H1 (cell line): ENCODE results near the gene MRGPRX1. TPM values are rescaled to one million over a fixed set of nuclear protein-coding genes. Genes with fewer than 3 reads are reported as not detected.

Experiments
- CTCF ChIA-PET: fragments of 300-600 bp; sonication (Branson Sonifier 250); formaldehyde crosslinking; loops from one replicate; lab custom pipeline; 2021; ENCODE audit not compliant: partially characterized antibody; lab: Charles Lee
- POLR2A ChIA-PET: fragments of 300-600 bp; sonication (Branson Sonifier 250); formaldehyde crosslinking; loops from one replicate; lab custom pipeline; 2021; ENCODE audit warnings: inconsistent platforms; ENCODE audit not compliant: partially characterized antibody; lab: Charles Lee
- DNase-seq, 2 experiments: peaks; one replicate each; pipeline versions ENCODE4 v3.0.0 to v3.0.0-alpha.2; 2010 to 2022; ENCODE audit warnings: low spot score in 2 of 2, low read depth in 1 of 2, mixed read lengths in 1 of 2
- FAIRE-seq: peaks from 2 replicates; lab custom pipeline; 2011; peaks lifted over from hg19 to GRCh38; lab: Jason Lieb, UNC
- H2AFZ ChIP-seq: 2 replicates; pipeline ENCODE4 v1.8.1; 2012; ENCODE audit warnings: low read length, inconsistent platforms
- H2AK5ac ChIP-seq: 2 replicates; pipeline ENCODE4 v1.6.1; 2013; ENCODE audit warnings: low read depth, low read length
- H2BK120ac ChIP-seq: replicated peaks from 2 replicates; pipeline ENCODE3; 2013; ENCODE audit warnings: low read depth, low read length, inconsistent platforms
- H2BK12ac ChIP-seq: 2 replicates; pipeline ENCODE4 v1.6.1; 2013; ENCODE audit warnings: low read depth, low read length
- H2BK15ac ChIP-seq: 2 replicates; pipeline ENCODE4 v1.6.1; 2013; ENCODE audit warnings: low read length
- H2BK20ac ChIP-seq: 2 replicates; pipeline ENCODE4 v1.6.1; 2013; ENCODE audit warnings: low read length
- H2BK5ac ChIP-seq: 2 replicates; pipeline ENCODE4 v1.6.1; 2013; ENCODE audit warnings: low read depth, low read length
- H3K14ac ChIP-seq: 2 replicates; pipeline ENCODE4 v1.6.1; 2013; ENCODE audit warnings: inconsistent platforms; ENCODE audit not compliant: insufficient read length
- H3K18ac ChIP-seq: 2 replicates; pipeline ENCODE4 v1.6.1; 2013; ENCODE audit warnings: low read length; ENCODE audit errors: extremely low read depth
- H3K23ac ChIP-seq: 2 replicates; pipeline ENCODE4 v1.6.1; 2013; ENCODE audit warnings: inconsistent platforms; ENCODE audit not compliant: insufficient read length
- H3K23me2 ChIP-seq: 2 replicates; pipeline ENCODE4 v1.6.1; 2013; ENCODE audit warnings: low read depth, low read length
- H3K27ac ChIP-seq: 2 replicates; pipeline ENCODE4 v1.6.1; 2011; ENCODE audit warnings: low read depth, low read length, inconsistent platforms
- H3K27me3 ChIP-seq, 4 experiments: replicated peaks in 1 of 4; 1 replicate in 1 of 4; 2 replicates in 3 of 4; pipeline versions ENCODE4 v1.6.1 to v1.8.1; 2011 to 2013; ENCODE audit warnings: low read length in 3 of 4, mild to moderate bottlenecking in 3 of 4, inconsistent platforms in 2 of 4, mixed read lengths in 2 of 4, moderate library complexity in 1 of 4; ENCODE audit not compliant: control insufficient read depth in 3 of 4, insufficient read depth in 3 of 4; ENCODE audit errors: extremely low read depth in 1 of 4
- H3K36me3 ChIP-seq, 4 experiments: 2 replicates each; pipeline versions ENCODE4 v1.6.1 to v1.8.1; 2011 to 2013; ENCODE audit warnings: mild to moderate bottlenecking in 4 of 4, low read length in 3 of 4, moderate library complexity in 2 of 4, control low read depth in 1 of 4, inconsistent platforms in 1 of 4; ENCODE audit not compliant: insufficient read depth in 4 of 4, control insufficient read depth in 2 of 4
- H3K4ac ChIP-seq: replicated peaks from 2 replicates; pipeline ENCODE3; 2013; ENCODE audit warnings: low read length, low read depth, mixed read lengths, inconsistent platforms; ENCODE audit not compliant: insufficient read length
- H3K4me1 ChIP-seq, 4 experiments: replicated peaks in 1 of 4; 1 replicate in 1 of 4; 2 replicates in 3 of 4; pipeline versions ENCODE4 v1.6.1 to v1.8.1; 2011 to 2013; ENCODE audit warnings: low read length in 3 of 4, inconsistent platforms in 2 of 4, mixed read lengths in 1 of 4; ENCODE audit not compliant: insufficient read depth in 4 of 4, control insufficient read depth in 3 of 4
- H3K4me2 ChIP-seq, 2 experiments: 2 replicates each; pipeline versions ENCODE4 v1.6.1 to v1.8.1; 2011 to 2013; ENCODE audit warnings: low read depth in 2 of 2, low read length in 2 of 2, control low read depth in 1 of 2, inconsistent platforms in 1 of 2, mild to moderate bottlenecking in 1 of 2; ENCODE audit not compliant: insufficient read depth in 1 of 2
- H3K4me3 ChIP-seq, 4 experiments: fragments of 200-600, 300-600 bp in 1 of 4; sonication (generic), shearing (Covaris generic), sonication (Bioruptor Twin) in 1 of 4; 2 replicates each; pipeline versions ENCODE4 v1.5.1 to v1.8.1; 2011 to 2016; ENCODE audit warnings: low read length in 4 of 4, low read depth in 3 of 4, control low read depth in 2 of 4, inconsistent platforms in 2 of 4, mild to moderate bottlenecking in 2 of 4, mixed read lengths in 1 of 4, moderate library complexity in 1 of 4; ENCODE audit not compliant: insufficient read depth in 2 of 4; ENCODE audit errors: extremely low read depth in 1 of 4
- H3K56ac ChIP-seq: replicated peaks from 2 replicates; pipeline ENCODE3; 2013; ENCODE audit warnings: low read depth, mild to moderate bottlenecking, mixed read lengths, low read length, inconsistent platforms; ENCODE audit not compliant: insufficient read length
- H3K79me1 ChIP-seq: 2 replicates; pipeline ENCODE4 v1.6.1; 2013; ENCODE audit warnings: low read depth, low read length, control low read depth
- H3K79me2 ChIP-seq, 2 experiments: 2 replicates each; pipeline versions ENCODE4 v1.6.1 to v1.8.1; 2012 to 2013; ENCODE audit warnings: low read length in 2 of 2, mild to moderate bottlenecking in 2 of 2, inconsistent platforms in 1 of 2; ENCODE audit not compliant: insufficient read depth in 2 of 2, control insufficient read depth in 1 of 2
- H3K9ac ChIP-seq, 4 experiments: replicated peaks in 1 of 4; 1 replicate in 1 of 4; 2 replicates in 3 of 4; pipeline versions ENCODE4 v1.6.1 to v1.8.1; 2011 to 2013; ENCODE audit warnings: low read depth in 3 of 4, low read length in 3 of 4, control low read depth in 2 of 4, mild to moderate bottlenecking in 2 of 4, moderate library complexity in 2 of 4, inconsistent platforms in 1 of 4; ENCODE audit errors: extremely low read depth in 1 of 4
- H3K9me3 ChIP-seq, 2 experiments: 2 replicates each; pipeline versions ENCODE4 v1.6.1 to v1.8.1; 2012 to 2013; ENCODE audit warnings: mild to moderate bottlenecking in 2 of 2, moderate library complexity in 2 of 2, control low read depth in 1 of 2, inconsistent platforms in 1 of 2, low read depth in 1 of 2, low read length in 1 of 2, mixed read lengths in 1 of 2; ENCODE audit not compliant: insufficient read depth in 2 of 2
- H4K20me1 ChIP-seq, 2 experiments: replicated peaks in 1 of 2; 2 replicates each; pipeline versions ENCODE3 to v1.8.1; 2011 to 2013; ENCODE audit warnings: inconsistent platforms in 2 of 2, low read length in 2 of 2, mild to moderate bottlenecking in 1 of 2; ENCODE audit not compliant: insufficient read depth in 2 of 2, control insufficient read depth in 1 of 2
- H4K5ac ChIP-seq: 2 replicates; pipeline ENCODE4 v1.6.1; 2013; ENCODE audit warnings: low read length, low read depth, mixed read lengths, inconsistent platforms; ENCODE audit not compliant: insufficient read length
- H4K8ac ChIP-seq: 2 replicates; pipeline ENCODE4 v1.8.0; 2013; ENCODE audit warnings: mild to moderate bottlenecking, moderate library complexity, low read length, inconsistent platforms; ENCODE audit not compliant: insufficient read depth; ENCODE audit errors: extremely low read depth
- H4K91ac ChIP-seq: replicated peaks from 2 replicates; pipeline ENCODE3; 2013; ENCODE audit warnings: low read length, mixed read lengths, inconsistent platforms; ENCODE audit not compliant: insufficient read length
- CHD1 ChIP-seq: IDR thresholded peaks from 2 replicates; pipeline ENCODE4 v1.6.1; 2012; ENCODE audit warnings: low read depth, low read length, improper control_type of control experiment
- HDAC2 ChIP-seq, 2 experiments: fragments of 300-600 bp in 1 of 2; sonication (generic) in 1 of 2; IDR thresholded peaks; 2 replicates each; pipeline ENCODE4 v1.6.1; 2011 to 2012; ENCODE audit warnings: low read depth in 2 of 2, low read length in 2 of 2, mild to moderate bottlenecking in 2 of 2, moderate library complexity in 2 of 2, borderline replicate concordance in 1 of 2, inconsistent platforms in 1 of 2
- KDM1A ChIP-seq: fragments of 200-600, 300-600 bp; sonication (generic); IDR thresholded peaks from 2 replicates; pipeline ENCODE4 v1.7.1; 2016; ENCODE audit warnings: mild to moderate bottlenecking, low read length, borderline replicate concordance
- KDM4A ChIP-seq: IDR thresholded peaks from one replicate; pipeline ENCODE4 v1.7.1; 2012; ENCODE audit warnings: low read depth, mild to moderate bottlenecking, moderate library complexity, low read length, inconsistent platforms; ENCODE audit not compliant: severe bottlenecking
- MAFK ChIP-seq: IDR thresholded peaks from 2 replicates; pipeline ENCODE4 v1.6.1; 2012; ENCODE audit warnings: low read depth, mild to moderate bottlenecking, improper control_type of control experiment, low read length
- NANOG ChIP-seq: IDR thresholded peaks from 2 replicates; pipeline ENCODE4 v1.6.1; 2011; ENCODE audit warnings: low read length, low read depth, mild to moderate bottlenecking, inconsistent platforms; ENCODE audit not compliant: insufficient read depth, poor library complexity, severe bottlenecking
- NRF1 ChIP-seq: IDR thresholded peaks from 2 replicates; pipeline ENCODE4 v1.6.1; 2011; ENCODE audit warnings: mild to moderate bottlenecking, low read depth, low read length, improper control_type of control experiment
- POLR2A ChIP-seq, 2 experiments: IDR thresholded peaks; 1 replicate in 1 of 2; 2 replicates in 1 of 2; pipeline ENCODE4 v1.6.1; 2011; ENCODE audit warnings: low read depth in 2 of 2, low read length in 2 of 2, mild to moderate bottlenecking in 2 of 2; ENCODE audit errors: control extremely low read depth in 1 of 2
- RAD21 ChIP-seq, 2 experiments: IDR thresholded peaks in 1 of 2; conservative IDR thresholded peaks in 1 of 2; 2 replicates each; pipeline ENCODE4 v1.6.1; 2011; ENCODE audit warnings: low read depth in 2 of 2, low read length in 2 of 2, improper control_type of control experiment in 1 of 2, inconsistent platforms in 1 of 2, mild to moderate bottlenecking in 1 of 2, moderate library complexity in 1 of 2
- RXRA ChIP-seq: IDR thresholded peaks from 2 replicates; pipeline ENCODE4 v1.6.1; 2011; ENCODE audit warnings: low read depth, mild to moderate bottlenecking, low read length, moderate library complexity; ENCODE audit not compliant: insufficient read depth
- SIRT6 ChIP-seq: IDR thresholded peaks from one replicate; pipeline ENCODE4 v1.7.1; 2012; ENCODE audit warnings: low read length, inconsistent platforms
- TAF7 ChIP-seq: optimal IDR thresholded peaks from 2 replicates; pipeline ENCODE3; 2011; ENCODE audit warnings: low read depth, mild to moderate bottlenecking, inconsistent platforms, low read length, moderate library complexity, borderline replicate concordance
- WGBS, 2 experiments: shearing (Covaris generic) in 1 of 2; methylation state at CpG; one replicate each; pipeline versions ENCODE4 v1.1.6 to v1.1.7; 2013 to 2015; ENCODE audit warnings: low lambda C conversion rate in 2 of 2, mixed read lengths in 2 of 2, inconsistent platforms in 1 of 2, low coverage in 1 of 2, missing lambda C conversion rate in 1 of 2; ENCODE audit not compliant: insufficient replicate concordance in 2 of 2, insufficient coverage in 1 of 2, insufficient read length in 1 of 2; ENCODE audit errors: extremely low coverage in 1 of 2, missing lambda C conversion rate in 1 of 2; 5-methylcytosine and 5-hydroxymethylcytosine counted together
- polyA plus RNA-seq, 7 experiments: library from polyadenylated mRNA; depleted of rRNA in 3 of 7; stranded (reverse) in 5 of 7; unstranded in 2 of 7; fragments of >200 nt in 5 of 7; fragments of 200-250 nt in 2 of 7; gene quantifications; 1 replicate in 5 of 7; 2 replicates in 1 of 7; 4 replicates in 1 of 7; pipeline versions ENCODE4 v1.2.1 to v1.2.3, GENCODE V29; 2011 to 2013; ENCODE audit warnings: missing spikeins in 2 of 7, mixed read lengths in 2 of 7
- total RNA-seq: library from RNA; stranded (reverse); fragmentation: NEBNext Ultra II Directional; extraction: Animal tissue kit (Norgen Biotek cat#: 25700); gene quantifications from 2 replicates; pipeline ENCODE4 v1.2.1, GENCODE V29; 2021

Gene MRGPRX1
- total and polyA plus RNA-seq, 2 of the 8 experiments (the other 6 are each of a cell fraction or from before 2014, with no cell fraction given), result not detected

DNA sequence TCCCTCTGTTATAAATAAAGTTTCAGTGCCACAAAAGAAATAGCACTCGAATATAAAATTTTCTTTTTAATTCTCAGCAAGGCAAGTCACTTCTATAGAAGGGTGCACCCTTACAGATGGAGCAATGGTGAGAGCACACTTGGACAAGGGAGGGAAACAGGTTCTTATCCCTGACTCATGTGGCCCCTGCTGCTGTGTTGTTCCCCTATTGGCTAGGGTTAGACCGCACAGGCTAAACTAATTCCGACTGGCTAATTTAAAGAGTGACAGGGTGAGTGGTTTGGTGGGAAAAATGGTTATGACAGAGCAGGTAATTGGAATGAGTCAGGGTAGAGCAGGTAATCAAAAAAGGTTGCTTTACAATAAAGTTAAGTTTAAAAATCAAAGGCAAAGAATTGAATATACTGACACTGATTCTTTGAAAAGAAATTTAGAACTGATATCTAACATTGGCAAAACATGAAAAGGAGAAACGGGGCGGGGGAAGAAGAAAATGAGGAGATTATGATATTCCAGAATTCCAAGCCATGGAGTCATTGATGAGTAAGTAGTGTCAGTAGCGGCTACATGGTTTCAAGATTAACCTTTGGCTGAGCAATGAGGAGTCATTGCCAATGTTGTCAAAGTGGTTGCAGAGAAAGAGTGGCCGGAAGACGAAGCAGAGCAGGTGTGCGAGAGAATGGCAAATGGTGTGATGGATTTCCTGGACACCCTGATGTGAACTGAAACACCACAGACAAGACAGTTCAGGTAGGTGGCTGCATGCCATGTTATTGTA, 48.4 kb upstream of the MRGPRX1 start:
- WGBS, 2 experiments, result 91% methylated on average over 9 of the region's 9 CpGs; no CpG with 5 or more reads in 1 of the 2 experiments
- no peaks in the 10 kb centered on the region for H3K79me1 ChIP-seq
- H2AFZ ChIP-seq, result no peak overlapping the region
- H3K14ac ChIP-seq, result no peak overlapping the region
- no peak for FAIRE-seq
- peaks cover 0 to 1% (median 0%) of the 10 kb centered on the region in 4 experiments; a peak in 1 of 7 replicates for H3K27me3 ChIP-seq
- no peak overlapping the region for H4K91ac ChIP-seq
- no peak overlapping the region for H3K18ac ChIP-seq
- ChIA-PET CTCF (interaction anchor here (1.2 kb wide), 1 partner anchor 26 kb away, joined by 6 read pairs; no protein-coding TSS in a partner anchor), POLR2A (no interaction called here)
- no peaks in the 10 kb centered on the region for H3K23me2 ChIP-seq
- no peaks in the 10 kb centered on the region for H4K20me1 ChIP-seq
- no peak overlapping the region for H2BK5ac ChIP-seq
- H3K4ac ChIP-seq, result no peak overlapping the region
- no peak overlapping the region for H4K5ac ChIP-seq
- no peak overlapping the region for H3K56ac ChIP-seq
- H3K23ac ChIP-seq, result no peak overlapping the region
- no peak overlapping the region for H4K8ac ChIP-seq
- DNase-seq, result no peak
- H3K4me3 ChIP-seq, result no peak overlapping the region
- no peak overlapping the region for H2BK12ac ChIP-seq
- no peak overlapping the region for H2AK5ac ChIP-seq
- H3K9ac ChIP-seq, result no peak overlapping the region
- no peaks in the 10 kb centered on the region for H3K36me3 ChIP-seq
- peaks cover 0 to 4% (median 2%) of the 10 kb centered on the region in 4 experiments; a peak in 1 of 7 replicates for H3K4me1 ChIP-seq
- no peak overlapping the region for H2BK20ac ChIP-seq
- H3K9me3 ChIP-seq, result no peaks in the 10 kb centered on the region
- no peaks in the 10 kb centered on the region for H3K79me2 ChIP-seq
- H3K4me2 ChIP-seq, result no peak overlapping the region
- H2BK120ac ChIP-seq, result no peak overlapping the region
- no peak overlapping the region for H3K27ac ChIP-seq
- H2BK15ac ChIP-seq, result no peak overlapping the region
- TF ChIP-seq TAF7 (no peak), KDM4A (no peak), RXRA (no peak), RAD21 (IDR thresholded peaks at IDR 0.05 in 1 of 2, conservative IDR thresholded peaks at IDR 0.05 in 1 of 2; ENCODE audit: low read depth in 2 of 2, low read length in 2 of 2) (no peak), CHD1 (no peak), MAFK (no peak), HDAC2 (IDR thresholded peaks at IDR 0.05; ENCODE audit: borderline replicate concordance in 1 of 2, low read depth in 2 of 2, low read length in 2 of 2) (no peak), SIRT6 (no peak), KDM1A (no peak), NRF1 (no peak), NANOG (no peak), POLR2A (IDR thresholded peaks at IDR 0.05; ENCODE audit: control extremely low read depth in 1 of 2, low read depth in 2 of 2, low read length in 2 of 2) (no peak)
